Ecto neural progenitor cell (in vitro differentiated cells): ENCODE measurements around the gene CRACR2A.

ENCODE experiments used
- DNase-seq: peaks from one replicate; pipeline ENCODE4 v3.0.0-alpha.2; 2018; ENCODE audit warnings: low spot score

Gene CRACR2A

GRCh38 chr12:3565985-3566384, 186.9 kb downstream of the CRACR2A start:
- DNase-seq: no peak
